A549 (cell line): ENCODE measurements around the gene LMO2. TPM values are rescaled to one million over a fixed set of nuclear protein-coding genes. Genes with fewer than 3 reads are reported as not detected.

Source experiments
- ATAC-seq, 2 experiments: fragments of 200-7000 bp in 1 of 2; fragments of >200 bp in 1 of 2; cut with Nextera tagmentation in 1 of 2; cut with Tn5 transposase in 1 of 2; 3 replicates each; pipeline versions ENCODE4 v1.8.0 to v1.9.1; 2018 to 2020; ENCODE audit warnings: mild to moderate bottlenecking in 1 of 2, moderate library complexity in 1 of 2
- CTCF ChIA-PET: fragments of 300-600 bp; sonication (Branson Sonifier 250); formaldehyde crosslinking; extraction: SDS; loops from one replicate; lab custom pipeline; 2021; ENCODE audit warnings: antibody characterized with exemption, inconsistent platforms; lab: Yijun Ruan, JAX
- POLR2A ChIA-PET: fragments of 350-600 bp; formaldehyde crosslinking; extraction: SDS; loops from one replicate; lab custom pipeline; 2021; ENCODE audit warnings: antibody characterized with exemption, inconsistent platforms; lab: Yijun Ruan, JAX
- DNase-seq, 2 experiments: peaks; one replicate each; pipeline versions ENCODE4 v3.0.0 to v3.0.0-alpha.2; 2011 to 2016; ENCODE audit warnings: low read depth in 1 of 2, low spot score in 1 of 2
- FAIRE-seq: peaks from 2 replicates; lab custom pipeline; 2011; peaks lifted over from hg19 to GRCh38; lab: Jason Lieb, UNC
- H3K27ac ChIP-seq, 2 experiments: fragments of >200 bp; sonication (Bioruptor Twin); formaldehyde crosslinking; 3 replicates each; pipeline ENCODE4 v1.5.1; 2016 to 2017
- H3K4me1 ChIP-seq: fragments of >200 bp; sonication (Bioruptor Twin); formaldehyde crosslinking; 3 replicates; pipeline ENCODE4 v1.6.1; 2016
- H3K4me2 ChIP-seq: fragments of >200 bp; sonication (Bioruptor Twin); formaldehyde crosslinking; 3 replicates; pipeline ENCODE4 v1.6.1; 2016
- H3K4me3 ChIP-seq: fragments of >200 bp; sonication (Bioruptor Twin); formaldehyde crosslinking; 3 replicates; pipeline ENCODE4 v1.5.1; 2016
- H3K9me3 ChIP-seq: fragments of >200 bp; sonication (Bioruptor Twin); formaldehyde crosslinking; 3 replicates; pipeline ENCODE4 v1.6.1; 2016
- CHD2 ChIP-seq: fragments of 150-350 bp; IDR thresholded peaks from 2 replicates; pipeline ENCODE4 v1.6.1; 2014; ENCODE audit warnings: low read length; ENCODE audit not compliant: partially characterized antibody
- HOXB13 ChIP-seq: fragments of 250-450 bp; sonication (Bioruptor Pico); IDR thresholded peaks from 2 replicates; pipeline ENCODE4 v1.5.0; 2020; ENCODE audit warnings: low read depth, mild to moderate bottlenecking, moderate library complexity
- JUNB ChIP-seq: fragments of >200 bp; sonication (Bioruptor Twin); formaldehyde crosslinking; IDR thresholded peaks from 2 replicates; pipeline ENCODE4 v1.6.1; 2016
- RNF2 ChIP-seq: fragments of 200-600 bp; sonication (generic); IDR thresholded peaks from 2 replicates; pipeline ENCODE4 v1.6.1; 2016; ENCODE audit warnings: low read depth, mild to moderate bottlenecking, antibody characterized with exemption, moderate library complexity, borderline replicate concordance
- WGBS: methylation state at CpG from one replicate; pipeline ENCODE4 v1.1.6; 2017; ENCODE audit errors: missing lambda C conversion rate; 5-methylcytosine and 5-hydroxymethylcytosine counted together
- polyA plus RNA-seq, 4 experiments: library from polyadenylated mRNA; depleted of rRNA in 3 of 4; stranded (reverse); fragments of >200 nt; fragmentation: RNase III in 1 of 4; extraction: RNeasy Plus Mini Kit Qiagen cat#74134 plus additional on column Dnase treatment in 1 of 4; gene quantifications; 2 replicates in 3 of 4; 3 replicates in 1 of 4; pipeline ENCODE4 v1.2.3, GENCODE V29; 2011 to 2017

Gene LMO2
- polyA plus RNA-seq, 2 of the 4 experiments (the other 2 are of a cell fraction), result 0.12 to 0.15 TPM

DNA sequence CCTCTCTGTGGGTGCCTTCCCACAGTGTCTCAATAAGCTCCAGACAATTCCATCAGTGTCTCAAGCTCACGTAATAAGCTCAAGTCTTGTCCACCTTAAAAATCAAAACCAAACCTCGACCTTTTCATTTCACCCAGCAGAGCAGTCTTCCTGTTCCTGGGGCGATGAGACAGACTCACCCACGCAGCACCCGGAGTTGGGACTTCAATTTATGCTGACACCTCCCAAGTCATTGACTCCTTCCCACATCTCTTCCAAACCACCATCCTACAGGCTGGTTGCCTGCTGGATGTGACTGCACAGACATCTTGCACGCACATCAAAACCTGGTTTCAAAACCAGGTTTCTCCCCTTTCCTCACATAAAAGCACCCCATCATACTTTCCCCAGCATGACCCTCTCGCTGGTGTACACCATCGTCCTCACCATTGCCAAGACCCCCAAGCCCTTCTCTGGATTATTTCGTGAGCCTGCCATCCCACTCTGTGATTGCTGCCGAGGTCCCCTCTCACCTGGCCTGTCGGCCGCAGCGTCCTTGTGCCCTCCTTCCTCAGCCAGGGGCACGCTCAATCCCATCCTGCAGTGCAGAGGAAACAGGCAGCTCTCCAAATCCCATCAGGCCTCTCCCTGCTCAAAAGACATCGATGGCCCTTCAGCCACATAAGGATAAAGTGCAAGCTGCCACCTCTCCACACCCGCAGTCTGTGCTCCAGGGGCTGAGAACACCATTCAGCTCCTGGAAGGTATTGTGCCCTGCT is 72.4 kb downstream of the LMO2 start:
- FAIRE-seq (no peak), DNase-seq (no peak), ATAC-seq (peak in 1 of 2 experiments; percentile 42; a peak in 3 of 6 replicates)
- no peaks in the 10 kb centered on the region for H3K4me1 ChIP-seq
- H3K9me3 ChIP-seq, result 0 out of 3 replicates have a peak, but pooled peaks cover 3% of the 10 kb centered on the region
- ChIA-PET POLR2A (no interaction called here), CTCF (interaction anchor here (6.5 to 8.3 kb wide), 2 partner anchors 11 to 12 kb away, joined by 66 to 86 read pairs; no protein-coding TSS in a partner anchor)
- WGBS, result 44% methylated on average over 16 of the region's 16 CpGs
- H3K4me3 ChIP-seq, result no peak overlapping the region
- TF ChIP-seq RNF2 (no peak), JUNB (no peak), HOXB13 (no peak), CHD2 (no peak)
- H3K27ac ChIP-seq, result no peak overlapping the region
- H3K4me2 ChIP-seq, result no peak overlapping the region

Other genes starting within 250 kb of the LMO2 start
- gene C11orf91, start 191.2 kb downstream of the LMO2 start, polyA plus RNA-seq (2011; rRNA removed), result 0.42 TPM in 1 of 2 replicates, not detected in the other
- 0.15 to 0.34 TPM in 2 of 3 replicates, not detected in the other for gene C11orf91, start 191.2 kb downstream of the LMO2 start, polyA plus RNA-seq (2017; fragmentation: RNase III; extraction: RNeasy Plus Mini Kit Qiagen cat#74134 plus additional on column Dnase treatment)
- 335 and 499 TPM in 2 replicates for gene CD59, start 155.7 kb downstream of the LMO2 start, polyA plus RNA-seq (2011; rRNA removed)
- 358 to 439 TPM (median 375 TPM) in 3 replicates for gene CD59, start 155.7 kb downstream of the LMO2 start, polyA plus RNA-seq (2017; fragmentation: RNase III; extraction: RNeasy Plus Mini Kit Qiagen cat#74134 plus additional on column Dnase treatment)
- gene FBXO3, start 117.6 kb downstream of the LMO2 start, polyA plus RNA-seq (2011; rRNA removed), result 38.1 and 42.6 TPM in 2 replicates
- gene FBXO3, start 117.6 kb downstream of the LMO2 start, polyA plus RNA-seq (2017; fragmentation: RNase III; extraction: RNeasy Plus Mini Kit Qiagen cat#74134 plus additional on column Dnase treatment), result 21.1 to 23.0 TPM (median 22.5 TPM) in 3 replicates
- gene CAPRIN1, start 159.7 kb upstream of the LMO2 start, polyA plus RNA-seq (2011; rRNA removed), result 224 and 255 TPM in 2 replicates
- 159 to 178 TPM (median 165 TPM) in 3 replicates for gene CAPRIN1, start 159.7 kb upstream of the LMO2 start, polyA plus RNA-seq (2017; fragmentation: RNase III; extraction: RNeasy Plus Mini Kit Qiagen cat#74134 plus additional on column Dnase treatment)
- 57.1 and 59.3 TPM in 2 replicates for gene NAT10, start 213.6 kb upstream of the LMO2 start, polyA plus RNA-seq (2011; rRNA removed)
- gene NAT10, start 213.6 kb upstream of the LMO2 start, polyA plus RNA-seq (2017; fragmentation: RNase III; extraction: RNeasy Plus Mini Kit Qiagen cat#74134 plus additional on column Dnase treatment), result 37.6 to 44.6 TPM (median 38.6 TPM) in 3 replicates